Inflammatory macrophage treated with lipopolysaccharide for 1 hour (primary cell): ENCODE measurements around the gene CAPG.
"Not testable (repeated sequence)": the region's sequence is repeated elsewhere in the genome, so short reads cannot be mapped to it uniquely, and the experiment has no call there.

Experiments
- DNase-seq, 2 donors: peaks; one replicate each; pipeline ENCODE4 v3.0.0-alpha.2; 2020 to 2022

Gene CAPG

DNA sequence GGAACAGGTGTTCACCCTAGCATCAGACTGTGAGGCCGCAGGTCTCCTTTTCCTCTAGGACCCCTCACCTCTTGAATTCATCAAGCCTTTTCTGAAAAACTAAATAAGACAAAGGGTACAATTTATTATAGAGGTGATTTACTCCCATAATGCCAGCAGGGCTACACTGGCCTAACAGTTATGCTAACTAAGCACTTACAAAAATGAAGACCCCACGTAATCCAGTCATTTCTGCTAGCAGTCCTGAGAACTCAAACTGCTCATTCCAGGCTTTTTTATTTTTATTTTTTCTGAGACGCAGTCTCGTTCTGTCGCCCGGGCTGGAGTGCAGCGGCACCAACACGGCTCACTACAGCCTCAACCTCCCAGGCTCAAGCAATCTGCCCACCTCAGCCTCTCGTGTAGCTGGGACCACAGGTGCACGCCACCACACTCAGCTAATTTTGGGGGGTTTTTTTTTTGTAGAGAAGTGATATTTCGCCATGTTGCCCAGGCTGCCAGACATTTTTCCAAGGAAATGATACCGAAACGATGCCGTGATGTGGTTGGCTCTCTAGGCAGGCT, 14.2 kb downstream of the CAPG start:
- DNase-seq = no peak

DNA sequence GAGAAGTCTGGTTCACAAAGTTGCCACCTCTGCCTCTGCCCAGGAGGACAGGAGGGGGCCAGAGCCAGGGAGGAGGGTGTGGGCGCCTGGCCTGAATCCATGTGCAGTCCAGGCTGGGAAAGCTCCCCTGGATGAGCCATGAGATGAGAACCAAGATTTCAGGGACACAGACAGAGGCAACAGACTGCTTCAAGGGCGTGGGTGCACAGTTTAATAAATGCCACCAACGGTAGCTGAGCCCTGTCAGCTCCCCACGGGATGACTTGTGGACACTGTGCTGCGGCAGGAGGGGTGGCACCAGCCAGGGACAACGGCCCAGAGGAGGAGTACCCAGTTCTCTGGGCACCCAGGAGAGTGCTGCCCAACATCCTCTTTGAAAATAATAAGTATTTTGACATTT, 15.2 kb downstream of the CAPG start:
- no peak for DNase-seq

- DNase-seq = no peak
These were observed 15.9 kb downstream of the CAPG start for GRCh38 chr2:85394261-85394681.

DNA sequence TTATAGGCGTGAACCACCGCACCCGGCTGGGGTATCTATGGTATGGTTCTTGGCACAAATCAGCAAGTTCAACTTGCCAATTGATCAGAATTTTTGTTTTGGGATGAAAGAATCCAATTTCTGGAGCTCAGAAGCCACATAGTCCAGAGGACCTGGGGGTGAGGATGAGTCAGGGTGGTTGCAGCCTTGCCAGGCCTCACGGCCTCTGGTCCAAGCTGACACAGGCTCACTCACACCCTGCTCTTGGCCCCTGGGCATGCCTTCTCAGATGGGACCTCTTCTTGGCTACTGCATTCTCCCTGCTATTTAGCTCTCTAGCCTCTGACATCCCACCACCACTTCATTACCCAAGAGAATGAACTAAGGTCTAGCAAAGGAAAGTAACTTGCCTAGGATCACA, 16.3 kb downstream of the CAPG start:
- no peak for DNase-seq

GRCh38 chr2:85390941-85391669, 19.1 kb downstream of the CAPG start:
- peak in 1 of 2 donors; percentile 61 for DNase-seq

- DNase-seq = no peak
These were observed 21.2 kb downstream of the CAPG start for GRCh38 chr2:85388878-85389538.

DNA sequence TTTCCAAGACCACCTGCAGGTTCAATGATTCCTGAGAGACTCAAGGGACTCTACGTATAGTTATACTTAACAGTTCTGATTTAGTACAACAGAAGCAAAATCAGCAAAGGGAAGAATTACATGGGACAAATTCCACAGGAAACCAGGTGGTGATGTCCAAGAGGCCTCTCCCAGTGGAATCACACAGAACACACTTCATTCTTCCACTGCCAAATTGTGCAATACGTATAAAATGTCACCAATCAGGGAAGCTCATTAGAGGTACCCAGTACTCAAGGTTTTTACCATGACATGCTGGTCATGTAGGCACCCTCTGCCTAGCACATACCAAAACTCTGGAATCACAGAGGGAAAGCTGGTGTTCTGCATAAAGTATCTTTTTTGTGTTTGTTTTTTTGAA, 22.4 kb downstream of the CAPG start:
- no peak for DNase-seq

DNA sequence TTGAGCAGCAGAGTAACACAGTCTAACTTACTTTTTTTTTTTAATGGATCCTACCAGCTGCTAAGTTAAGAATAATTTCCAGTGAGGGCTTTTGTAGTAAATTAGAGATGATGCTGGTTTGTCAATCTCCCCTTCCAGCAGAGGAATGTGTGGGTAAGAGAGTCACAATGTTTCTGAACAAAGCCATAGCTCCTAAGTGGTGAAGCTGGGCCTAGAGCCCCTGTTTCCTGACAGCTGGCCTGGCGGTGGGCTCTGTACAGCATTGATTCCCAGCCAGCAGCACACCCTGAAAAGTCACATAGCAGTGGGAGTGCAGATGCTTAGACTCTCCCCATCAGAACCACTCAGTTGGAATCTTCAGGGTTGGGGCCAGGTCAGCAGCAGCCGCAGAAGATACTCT, 24.4 kb downstream of the CAPG start:
- no peak for DNase-seq

- DNase-seq = no peak
These were observed 26.3 kb downstream of the CAPG start for GRCh38 chr2:85383850-85384249.

DNA sequence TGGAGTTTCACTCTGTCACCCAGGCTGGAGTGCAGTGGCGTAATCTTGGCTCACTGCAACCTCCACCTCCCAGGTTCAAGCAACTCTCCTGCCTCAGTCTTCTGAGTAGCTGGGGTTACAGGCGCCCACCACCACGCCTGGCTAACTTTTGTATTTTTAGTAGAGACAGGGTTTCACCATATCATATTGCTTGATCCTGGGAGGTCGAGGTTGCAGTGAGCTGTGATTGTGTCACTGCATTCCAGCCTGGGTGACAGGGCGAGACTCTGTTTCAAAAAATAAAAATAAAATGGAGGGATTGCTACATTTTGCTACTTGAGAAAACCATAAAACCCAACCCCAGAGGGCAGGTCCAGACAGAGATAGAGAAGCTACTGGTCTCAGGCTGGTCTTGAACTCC, 27.0 kb downstream of the CAPG start:
- not testable (repeated sequence) for DNase-seq

DNA sequence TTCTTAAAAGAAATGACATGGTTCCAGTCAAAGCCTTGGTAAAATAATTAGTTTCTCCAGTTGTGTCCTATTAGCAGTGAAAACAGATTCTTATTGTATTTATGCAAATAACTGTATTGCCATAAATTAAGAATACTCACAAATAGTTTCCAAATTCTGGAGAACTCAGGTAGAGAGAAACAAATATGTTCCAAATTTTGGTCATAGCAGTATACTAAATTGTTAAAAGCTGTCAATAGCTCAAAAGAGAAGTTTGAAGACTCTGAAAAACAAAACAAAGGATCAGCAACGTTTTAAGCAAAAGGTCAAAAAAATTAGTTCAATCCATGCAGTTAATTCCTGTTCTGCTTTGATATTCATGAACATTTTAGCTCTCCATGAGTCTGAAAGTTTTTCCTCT, 30.1 kb downstream of the CAPG start:
- DNase-seq = no peak

GRCh38 chr2:85378257-85378656, 31.9 kb downstream of the CAPG start:
- DNase-seq = no peak

GRCh38 chr2:85377083-85377482, 33.1 kb downstream of the CAPG start:
- DNase-seq = no peak

- DNase-seq = no peak
These were observed 33.7 kb downstream of the CAPG start for GRCh38 chr2:85376291-85377065.

GRCh38 chr2:85371045-85371444, 39.1 kb downstream of the CAPG start:
- no peak for DNase-seq

GRCh38 chr2:85369500-85369899, 40.7 kb downstream of the CAPG start:
- DNase-seq = no peak

DNA sequence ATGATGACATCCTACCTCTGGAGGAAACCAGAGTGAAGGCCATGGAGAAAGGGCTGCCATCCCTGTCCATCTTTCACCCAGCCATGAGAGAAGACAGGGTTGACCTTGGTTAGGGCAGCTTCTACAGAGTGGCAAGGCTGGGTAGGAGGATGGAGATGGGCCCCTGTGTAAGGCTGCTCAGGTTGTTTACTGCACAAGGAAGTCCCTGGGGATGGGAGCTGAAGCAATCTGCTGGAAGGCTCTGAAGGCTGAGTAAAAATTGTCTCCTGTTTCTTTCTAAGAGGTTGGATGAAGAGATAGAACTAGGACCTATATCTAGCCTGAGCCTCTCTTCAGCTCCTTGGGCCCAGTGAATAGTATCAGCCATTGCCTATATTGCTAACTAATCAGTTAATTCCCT, 41.2 kb downstream of the CAPG start:
- DNase-seq = no peak

DNA sequence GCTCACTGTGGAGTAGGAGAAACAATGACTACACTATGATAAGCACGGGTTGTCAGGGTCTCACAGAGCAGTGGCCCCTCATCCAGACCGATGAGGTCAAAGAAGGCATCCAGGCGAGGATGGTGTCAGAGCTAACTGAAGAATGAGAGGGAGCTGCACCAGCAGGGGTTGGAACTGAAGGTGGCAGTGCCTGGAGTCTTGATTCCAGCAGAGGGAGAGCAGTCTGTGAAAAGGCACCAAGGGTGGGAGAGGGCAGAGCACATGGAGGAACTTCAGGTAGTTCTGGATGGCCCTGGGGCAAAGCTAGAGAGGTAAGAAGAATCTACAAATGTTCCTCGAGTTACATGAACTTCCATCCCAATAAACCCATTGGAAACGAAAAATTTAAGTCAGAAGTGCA, 43.0 kb downstream of the CAPG start:
- no peak for DNase-seq

- not testable (repeated sequence) for DNase-seq
These were observed 47.3 kb downstream of the CAPG start for GRCh38 chr2:85362653-85363387.

GRCh38 chr2:85357736-85358135, 52.4 kb downstream of the CAPG start:
- no peak for DNase-seq

DNA sequence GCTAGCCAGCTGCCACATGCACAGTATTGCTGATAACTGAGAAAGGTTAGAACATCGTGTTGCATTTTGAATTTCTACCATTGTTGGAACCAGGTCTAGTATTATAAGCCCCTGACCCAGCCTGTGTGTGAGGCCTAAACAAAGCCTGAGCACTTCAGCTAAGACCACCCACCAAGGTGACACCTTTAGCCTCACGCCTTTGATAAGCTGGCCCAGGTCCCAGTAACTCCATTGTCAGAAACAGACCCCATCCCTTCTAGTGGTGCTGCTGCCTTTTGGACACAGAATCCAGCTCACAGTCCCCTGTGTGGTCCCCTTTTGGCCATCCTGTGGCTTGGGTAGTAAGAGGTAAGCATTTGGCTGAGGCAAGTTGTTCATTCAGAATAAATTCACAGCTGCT, 54.0 kb downstream of the CAPG start:
- DNase-seq = no peak

DNA sequence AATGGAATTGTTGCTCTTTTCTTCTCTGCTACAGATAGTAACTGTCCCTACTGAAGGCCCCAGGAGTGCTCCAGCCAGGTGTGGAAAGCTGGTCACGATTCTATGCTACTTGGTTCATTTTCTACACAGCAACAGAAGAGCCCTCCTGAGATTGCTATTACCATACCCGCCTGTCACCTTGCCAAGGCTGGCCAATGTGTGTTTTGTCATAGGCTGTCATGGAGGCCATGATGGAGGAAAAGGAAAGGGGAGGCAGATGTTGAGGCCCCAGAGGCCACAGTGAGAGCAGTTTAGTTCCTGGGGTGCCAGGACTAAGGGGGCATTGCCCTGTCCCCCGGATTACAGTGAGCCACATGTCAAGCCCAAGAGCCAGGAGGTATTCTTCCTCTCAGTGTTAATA, 54.6 kb downstream of the CAPG start:
- no peak for DNase-seq

GRCh38 chr2:85355073-85355410, 55.1 kb downstream of the CAPG start:
- peak in 1 of 2 donors; percentile 1 for DNase-seq
